Measurements from ENCODE around the gene KLK7.

DNA sequence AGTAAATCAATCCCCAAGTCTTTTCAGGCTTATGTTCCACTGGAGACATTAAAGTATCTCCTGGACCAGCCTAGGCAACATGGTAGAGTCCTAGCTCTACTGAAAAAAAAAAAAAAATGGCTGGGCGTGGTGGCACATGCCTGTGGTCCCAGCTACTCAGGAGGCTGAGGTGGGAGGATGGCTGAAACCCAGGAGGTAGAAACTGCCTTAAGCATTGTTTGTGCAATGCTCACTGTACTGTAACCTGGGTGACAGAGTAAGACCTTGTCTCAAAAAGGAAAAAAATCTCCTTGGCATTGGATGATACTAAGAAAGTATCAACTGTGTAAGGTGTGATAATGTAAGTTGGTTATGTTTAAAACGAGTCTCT lies 8.9 kb upstream of the KLK7 start:
- no peak for TF ChIP-seq CTBP1 (IDR thresholded peaks at IDR 0.05; ENCODE audit: borderline replicate concordance)
- no peak for TF ChIP-seq ELF4 (IDR thresholded peaks at IDR 0.05)
- TF ChIP-seq SUZ12 (IDR thresholded peaks at IDR 0.05) = no peak
- TF ChIP-seq FOXK2 (IDR thresholded peaks at IDR 0.05) = no peak
- TF ChIP-seq SP1 (IDR thresholded peaks at IDR 0.05) = no peak
- TF ChIP-seq FOXM1 (IDR thresholded peaks at IDR 0.05; ENCODE audit: borderline replicate concordance) = no peak
- TF ChIP-seq FOXA1 (IDR thresholded peaks at IDR 0.05) = no peak
- no peak for TF ChIP-seq ARNT (IDR thresholded peaks at IDR 0.05)
- no peak for TF ChIP-seq HDGF (IDR thresholded peaks at IDR 0.05; ENCODE audit: borderline replicate concordance)
